Measurements from ENCODE around the gene ZFP28. TPM values are rescaled to one million over a fixed set of nuclear protein-coding genes. Genes with fewer than 3 reads are reported as not detected.

ZFP28 gene
- total and polyA plus RNA-seq, 2 of the 8 experiments (the other 6 are each of a cell fraction or from before 2014, with no cell fraction given), result 1.6 to 4.5 TPM

- Histone ChIP-seq H4K8ac (ENCODE audit: extremely low read depth, insufficient read depth, low read length) (0 out of 2 replicates have a peak overlapping the region, but pooled peaks have one; percentile 35), H3K79me2 (ENCODE audit: control insufficient read depth in 1 of 2, insufficient read depth in 2 of 2, low read length in 2 of 2) (no peaks in the 10 kb centered on the region), H3K27me3 (replicated peaks in 1 of 4; ENCODE audit: control insufficient read depth in 3 of 4, extremely low read depth in 1 of 4, insufficient read depth in 3 of 4, low read length in 3 of 4) (no peaks in the 10 kb centered on the region), H2BK15ac (ENCODE audit: low read length) (no peak overlapping the region), H3K27ac (ENCODE audit: low read depth, low read length) (no peak overlapping the region), H3K4ac (replicated peaks; ENCODE audit: insufficient read length, low read depth, low read length) (no peak overlapping the region), H2BK12ac (ENCODE audit: low read depth, low read length) (no peak overlapping the region), H3K9ac (replicated peaks in 1 of 4; ENCODE audit: extremely low read depth in 1 of 4, low read depth in 3 of 4, low read length in 3 of 4) (no peak overlapping the region), H2BK120ac (replicated peaks; ENCODE audit: low read depth, low read length) (no peak overlapping the region), H3K4me2 (ENCODE audit: insufficient read depth in 1 of 2, low read depth in 2 of 2, low read length in 2 of 2) (no peak overlapping the region), H2AK5ac (ENCODE audit: low read depth, low read length) (no peak overlapping the region), H4K20me1 (replicated peaks in 1 of 2; ENCODE audit: control insufficient read depth in 1 of 2, insufficient read depth in 2 of 2, low read length in 2 of 2) (no peaks in the 10 kb centered on the region), H2AFZ (ENCODE audit: low read length) (no peak overlapping the region), H3K56ac (replicated peaks; ENCODE audit: insufficient read length, low read depth, low read length) (no peak overlapping the region), H3K36me3 (ENCODE audit: control insufficient read depth in 2 of 4, insufficient read depth in 4 of 4, low read length in 3 of 4) (peaks cover 4 to 39% (median 16%) of the 10 kb centered on the region in 4 experiments; a peak in 6 of 8 replicates), H3K18ac (ENCODE audit: extremely low read depth, low read length) (no peak overlapping the region), H3K4me3 (ENCODE audit: extremely low read depth in 1 of 4, insufficient read depth in 2 of 4, low read depth in 3 of 4, low read length in 4 of 4) (no peak overlapping the region), H3K14ac (ENCODE audit: insufficient read length) (no peak overlapping the region), H3K9me3 (ENCODE audit: insufficient read depth in 2 of 2, low read depth in 1 of 2, low read length in 1 of 2) (peaks cover 11 to 20% of the 10 kb centered on the region in 2 experiments; a peak in 3 of 4 replicates), H3K23ac (ENCODE audit: insufficient read length) (no peak overlapping the region), H4K91ac (replicated peaks; ENCODE audit: insufficient read length, low read length) (no peak overlapping the region), H2BK20ac (ENCODE audit: low read length) (no peak overlapping the region), H4K5ac (ENCODE audit: insufficient read length, low read depth, low read length) (no peak overlapping the region), H3K23me2 (ENCODE audit: low read depth, low read length) (no peaks in the 10 kb centered on the region), H3K4me1 (replicated peaks in 1 of 4; ENCODE audit: control insufficient read depth in 3 of 4, insufficient read depth in 4 of 4, low read length in 3 of 4) (no peaks in the 10 kb centered on the region), H3K79me1 (ENCODE audit: low read depth, low read length) (no peaks in the 10 kb centered on the region), H2BK5ac (ENCODE audit: low read depth, low read length) (no peak overlapping the region)
- TF ChIP-seq RAD21 (IDR thresholded peaks at IDR 0.05 in 1 of 2, conservative IDR thresholded peaks at IDR 0.05 in 1 of 2; ENCODE audit: low read depth in 2 of 2, low read length in 2 of 2), result peak; percentile 78 to 86
- TF ChIP-seq JUN (IDR thresholded peaks at IDR 0.05; ENCODE audit: low read depth, low read length), result no peak
- TF ChIP-seq TCF12 (IDR thresholded peaks at IDR 0.05; ENCODE audit: low read depth, low read length), result no peak
- no peak for TF ChIP-seq KDM5A (IDR thresholded peaks at IDR 0.05; ENCODE audit: low read length)
- TF ChIP-seq CTCF (IDR thresholded peaks at IDR 0.05; ENCODE audit: control extremely low read depth in 1 of 3, insufficient read depth in 1 of 3, low read depth in 1 of 3, low read length in 3 of 3), result peak; percentile 61 to 76 (median 75)
- POLR2A ChIA-PET (ENCODE audit: partially characterized antibody), result no interaction called here
- CTCF ChIA-PET (ENCODE audit: partially characterized antibody), result interaction anchor here (1.0 to 1.7 kb wide), 5 partner anchors 14 to 238 kb away, joined by 3 to 6 read pairs (median 3); partner anchors contain the start of gene ZNF470
- FAIRE-seq, result no peak
- 63% methylated on average over 6 of the region's 6 CpGs; no CpG with 5 or more reads in 1 of the 2 experiments for WGBS, 2 experiments (ENCODE audit: extremely low coverage in 1 of 2, insufficient coverage in 1 of 2, insufficient read length in 1 of 2, insufficient replicate concordance in 2 of 2, low coverage in 1 of 2, low lambda C conversion rate in 2 of 2, missing lambda C conversion rate in 1 of 2)
- DNase-seq (ENCODE audit: low read depth in 1 of 2, low spot score in 2 of 2), result peak in 1 of 2 experiments; percentile 58
Measured at GRCh38 chr19:56547535-56547934, 8.8 kb downstream of the ZFP28 start.
